ENCODE results near the gene EGFLAM. TPM values are rescaled to one million over a fixed set of nuclear protein-coding genes. Genes with fewer than 3 reads are reported as not detected.

The EGFLAM gene
- total and polyA plus RNA-seq, 2 experiments from 2014 or later = 0.24 to 1.9 TPM

GRCh38 chr5:38234737-38235136 lies 23.6 kb upstream of the EGFLAM start:
- TF ChIP-seq JUNB (IDR thresholded peaks at IDR 0.05; ENCODE audit: unreplicated experiment) (no peak), ZNF462 (CRISPR knock-in tag; IDR thresholded peaks at IDR 0.05) (no peak), EZH2phosphoT487 (IDR thresholded peaks at IDR 0.05; ENCODE audit: unreplicated experiment) (no peak), CTCF (conservative IDR thresholded peaks at IDR 0.05; ENCODE audit: low read depth in 2 of 2) (no peak), NANOG (IDR thresholded peaks at IDR 0.05; ENCODE audit: borderline replicate concordance) (no peak), CREB1 (CRISPR knock-in tag; IDR thresholded peaks at IDR 0.05; ENCODE audit: low read depth) (no peak), REST (IDR thresholded peaks at IDR 0.05; ENCODE audit: unreplicated experiment) (no peak), STAT1 (IDR thresholded peaks at IDR 0.05; ENCODE audit: unreplicated experiment) (no peak), ETS1 (IDR thresholded peaks at IDR 0.05) (no peak)
- H3K79me2 ChIP-seq (replicated peaks; ENCODE audit: insufficient read depth) = no peaks in the 10 kb centered on the region
- no peak overlapping the region for H3K4me3 ChIP-seq
- no peaks in the 10 kb centered on the region for H4K20me1 ChIP-seq (replicated peaks; ENCODE audit: insufficient read depth)
- Mint-ChIP-seq H3K36me3 (ENCODE audit: low read depth) (peaks cover 14% of the 10 kb centered on the region; the same call in 2 of the 3 replicates), H3K27ac (no peak overlapping the region), H3K9me3 (peaks cover 24% of the 10 kb centered on the region), H3K27me3 (ENCODE audit: insufficient read depth, low read depth, poor library complexity) (peaks cover 4% of the 10 kb centered on the region), H3K4me1 (no peaks in the 10 kb centered on the region), H3K4me3 (no peak overlapping the region)
- no peaks in the 10 kb centered on the region for H3F3A ChIP-seq (replicated peaks; ENCODE audit: low read depth)
- no peak overlapping the region for H3K27ac ChIP-seq (ENCODE audit: low read depth)
- no peaks in the 10 kb centered on the region for H3K36me3 ChIP-seq (ENCODE audit: insufficient read depth)
- no peak for ATAC-seq
- H2AFZ ChIP-seq = no peak overlapping the region
- no peak for DNase-seq (ENCODE audit: low spot score)
- 0 out of 2 replicates have a peak, but pooled peaks cover 3% of the 10 kb centered on the region for H3K9me2 ChIP-seq (ENCODE audit: insufficient read depth)
- H3K4me2 ChIP-seq = no peak overlapping the region
- H3K4me1 ChIP-seq (ENCODE audit: insufficient read depth) = no peaks in the 10 kb centered on the region
- H3K27me3 ChIP-seq (ENCODE audit: insufficient read depth) = no peaks in the 10 kb centered on the region

Data from GM23338 (cell line).